H9 (cell line): ENCODE data around the gene FAM72B. TPM values are rescaled to one million over a fixed set of nuclear protein-coding genes. Genes with fewer than 3 reads are reported as not detected.
"Not testable (repeated sequence)": the region's sequence is repeated elsewhere in the genome, so short reads cannot be mapped to it uniquely, and the experiment has no call there.

ENCODE experiments used
- DNase-seq: peaks from one replicate; pipeline ENCODE4 v3.0.0-alpha.2; 2017
- H2AFZ ChIP-seq: one replicate; pipeline ENCODE4 v1.6.1; 2013; ENCODE audit warnings: mild to moderate bottlenecking, low read length, control low read depth, moderate library complexity
- H2AK5ac ChIP-seq: 2 replicates; pipeline ENCODE4 v1.6.1; 2013; ENCODE audit warnings: low read length, control low read depth, mixed read lengths; ENCODE audit not compliant: insufficient read length
- H2BK120ac ChIP-seq: one replicate; pipeline ENCODE4 v1.6.1; 2013; ENCODE audit warnings: low read depth, mild to moderate bottlenecking, low read length, control low read depth, inconsistent platforms; ENCODE audit not compliant: poor library complexity, severe bottlenecking
- H2BK12ac ChIP-seq: 2 replicates; pipeline ENCODE4 v1.6.1; 2013; ENCODE audit warnings: low read length, control low read depth, mixed read lengths, low read depth; ENCODE audit not compliant: insufficient read length
- H2BK15ac ChIP-seq: 2 replicates; pipeline ENCODE4 v1.6.1; 2013; ENCODE audit warnings: low read depth, low read length, control low read depth
- H2BK20ac ChIP-seq: one replicate; pipeline ENCODE4 v1.6.1; 2013; ENCODE audit warnings: low read depth, mild to moderate bottlenecking, low read length, control low read depth, inconsistent platforms; ENCODE audit not compliant: poor library complexity, severe bottlenecking
- H2BK5ac ChIP-seq: 2 replicates; pipeline ENCODE4 v1.6.1; 2013; ENCODE audit warnings: low read length, control low read depth, mixed read lengths; ENCODE audit not compliant: insufficient read length
- H3K14ac ChIP-seq: 2 replicates; pipeline ENCODE4 v1.6.1; 2013; ENCODE audit warnings: low read length, control low read depth; ENCODE audit not compliant: insufficient read depth
- H3K18ac ChIP-seq: 2 replicates; pipeline ENCODE4 v1.6.1; 2013; ENCODE audit warnings: low read depth, mild to moderate bottlenecking, mixed read lengths, low read length, control low read depth; ENCODE audit not compliant: insufficient read length
- H3K23ac ChIP-seq: 2 replicates; pipeline ENCODE4 v1.6.1; 2013; ENCODE audit warnings: low read length, control low read depth, mixed read lengths, low read depth; ENCODE audit not compliant: insufficient read length
- H3K23me2 ChIP-seq: 2 replicates; pipeline ENCODE4 v1.6.1; 2013; ENCODE audit warnings: low read depth, mild to moderate bottlenecking, mixed read lengths, low read length, control low read depth; ENCODE audit not compliant: insufficient read length, poor library complexity, severe bottlenecking
- H3K27ac ChIP-seq: 2 replicates; pipeline ENCODE4 v1.5.1; 2013; ENCODE audit warnings: low read length, control low read depth, mixed read lengths, low read depth; ENCODE audit not compliant: insufficient read length
- H3K27me3 ChIP-seq: 2 replicates; pipeline ENCODE4 v1.6.1; 2013; ENCODE audit warnings: low read length, control low read depth, inconsistent platforms; ENCODE audit not compliant: insufficient read depth
- H3K4ac ChIP-seq: 2 replicates; pipeline ENCODE4 v1.6.1; 2013; ENCODE audit warnings: low read depth, mild to moderate bottlenecking, control low read depth, inconsistent platforms, low read length, moderate library complexity
- H3K4me1 ChIP-seq: 2 replicates; pipeline ENCODE4 v1.6.1; 2013; ENCODE audit warnings: low read length, control low read depth, inconsistent platforms; ENCODE audit not compliant: insufficient read depth
- H3K4me2 ChIP-seq: 2 replicates; pipeline ENCODE4 v1.6.1; 2013; ENCODE audit warnings: low read length, control low read depth, mixed read lengths; ENCODE audit not compliant: insufficient read length, insufficient read depth
- H3K56ac ChIP-seq: 2 replicates; pipeline ENCODE4 v1.6.1; 2013; ENCODE audit warnings: low read depth, mild to moderate bottlenecking, mixed read lengths, low read length, control low read depth; ENCODE audit not compliant: insufficient read length
- H3K79me1 ChIP-seq: 2 replicates; pipeline ENCODE4 v1.6.1; 2013; ENCODE audit warnings: low read depth, mild to moderate bottlenecking, moderate library complexity, low read length, control low read depth, inconsistent platforms; ENCODE audit not compliant: insufficient read depth, poor library complexity, severe bottlenecking
- H3K79me2 ChIP-seq: 2 replicates; pipeline ENCODE4 v1.6.1; 2013; ENCODE audit warnings: low read length, control low read depth, inconsistent platforms; ENCODE audit not compliant: insufficient read depth
- H3K9ac ChIP-seq: 2 replicates; pipeline ENCODE4 v1.6.1; 2013; ENCODE audit warnings: low read length, control low read depth, mixed read lengths; ENCODE audit not compliant: insufficient read length; ENCODE audit errors: extremely low read depth
- H3K9me3 ChIP-seq: one replicate; pipeline ENCODE4 v1.6.1; 2013; ENCODE audit warnings: low read depth, low read length, inconsistent platforms; ENCODE audit not compliant: control insufficient read depth
- H3T11ph ChIP-seq: one replicate; pipeline ENCODE4 v1.6.1; 2013; ENCODE audit warnings: mild to moderate bottlenecking, low read length, control low read depth, inconsistent platforms
- H4K20me1 ChIP-seq: one replicate; pipeline ENCODE4 v1.6.1; 2013; ENCODE audit not compliant: control insufficient read depth, insufficient read length, insufficient read depth
- H4K5ac ChIP-seq: 2 replicates; pipeline ENCODE4 v1.6.1; 2013; ENCODE audit warnings: low read depth, mild to moderate bottlenecking, mixed read lengths, low read length, control low read depth; ENCODE audit not compliant: insufficient read length
- H4K8ac ChIP-seq: replicated peaks from 2 replicates; pipeline ENCODE4 v1.6.1; 2013; ENCODE audit warnings: low read length, control low read depth, mixed read lengths, low read depth; ENCODE audit not compliant: insufficient read length
- H4K91ac ChIP-seq: 2 replicates; pipeline ENCODE4 v1.6.1; 2013; ENCODE audit warnings: low read depth, mild to moderate bottlenecking, moderate library complexity, mixed read lengths, low read length, control low read depth; ENCODE audit not compliant: insufficient read length
- H3K27ac Mint-ChIP-seq, 3 experiments: 2 replicates in 2 of 3; 3 replicates in 1 of 3; pipeline ENCODE4 v1.8.0; 2020 to 2021; ENCODE audit warnings: mixed read lengths in 3 of 3, mild to moderate bottlenecking in 1 of 3, moderate library complexity in 1 of 3
- H3K27me3 Mint-ChIP-seq: 2 replicates; pipeline ENCODE4 v1.8.0; 2021; ENCODE audit warnings: low read depth, mild to moderate bottlenecking, moderate library complexity, mixed read lengths
- H3K36me3 Mint-ChIP-seq, 3 experiments: 2 replicates in 2 of 3; 3 replicates in 1 of 3; pipeline ENCODE4 v1.8.0; 2020 to 2021; ENCODE audit warnings: low read depth in 3 of 3, mixed read lengths in 3 of 3; ENCODE audit not compliant: insufficient read depth in 1 of 3
- H3K4me1 Mint-ChIP-seq, 2 experiments: 2 replicates each; pipeline ENCODE4 v1.8.0; 2020; ENCODE audit warnings: mixed read lengths in 2 of 2
- H3K4me3 Mint-ChIP-seq, 2 experiments: 2 replicates in 1 of 2; 3 replicates in 1 of 2; pipeline ENCODE4 v1.8.0; 2020 to 2021; ENCODE audit warnings: mild to moderate bottlenecking in 2 of 2, mixed read lengths in 2 of 2, moderate library complexity in 1 of 2
- H3K9me3 Mint-ChIP-seq, 2 experiments: 2 replicates in 1 of 2; 3 replicates in 1 of 2; pipeline ENCODE4 v1.8.0; 2020; ENCODE audit warnings: mild to moderate bottlenecking in 2 of 2, mixed read lengths in 2 of 2, moderate library complexity in 1 of 2
- WGBS: extraction: QIAGEN DNeasy Blood & Tissue Kit; methylation state at CpG from one replicate; pipeline ENCODE4 v1.1.7; 2013; ENCODE audit warnings: missing lambda C conversion rate, low lambda C conversion rate, mixed read lengths; ENCODE audit not compliant: insufficient read length; ENCODE audit errors: extremely low coverage; 5-methylcytosine and 5-hydroxymethylcytosine counted together
- total RNA-seq: library from RNA; stranded (reverse); gene quantifications from 2 replicates; pipeline ENCODE4 v1.2.1, GENCODE V29; 2021

Gene FAM72B
- total RNA-seq, 1 experiment from 2014 or later: 8.5 TPM

GRCh38 chr1:121185140-121185708 lies 1.1 kb upstream of the FAM72B start:
- not testable (repeated sequence) for H3K36me3 Mint-ChIP-seq, DNase-seq, H2AK5ac ChIP-seq, H2BK12ac ChIP-seq, H2BK15ac ChIP-seq, H2BK120ac ChIP-seq, H3K79me2 ChIP-seq, H4K8ac ChIP-seq, H3K18ac ChIP-seq, H3K27ac Mint-ChIP-seq, H3K23ac ChIP-seq, H3K79me1 ChIP-seq, H2AFZ ChIP-seq, H3K27me3 Mint-ChIP-seq, H4K5ac ChIP-seq, H3K9ac ChIP-seq, H3K4me1 ChIP-seq, H2BK5ac ChIP-seq, H3K4me2 ChIP-seq, H3T11ph ChIP-seq, H4K20me1 ChIP-seq, H3K14ac ChIP-seq, H3K9me3 Mint-ChIP-seq, H3K9me3 ChIP-seq, H2BK20ac ChIP-seq, H4K91ac ChIP-seq, H3K4me1 Mint-ChIP-seq, H3K27me3 ChIP-seq, H3K56ac ChIP-seq, H3K27ac ChIP-seq, H3K23me2 ChIP-seq, H3K4ac ChIP-seq
- H3K4me3 Mint-ChIP-seq: peak overlapping the region; percentile 75 to 84; a peak in 4 of 5 replicates
- WGBS: no CpG with 5 or more reads among the region's 48 CpGs

- H2BK15ac ChIP-seq, H2BK20ac ChIP-seq, H2AFZ ChIP-seq, H4K91ac ChIP-seq, H2BK120ac ChIP-seq, H3K9me3 ChIP-seq, H2AK5ac ChIP-seq, H4K20me1 ChIP-seq, H3K27ac Mint-ChIP-seq, H3K36me3 Mint-ChIP-seq, H3K9me3 Mint-ChIP-seq, H3K4me1 Mint-ChIP-seq, H3K18ac ChIP-seq, H3K27me3 Mint-ChIP-seq, H3K4me1 ChIP-seq, H2BK5ac ChIP-seq, H4K5ac ChIP-seq, H3K4ac ChIP-seq, H3K27me3 ChIP-seq, H3K79me2 ChIP-seq, H3K23me2 ChIP-seq, H2BK12ac ChIP-seq, H4K8ac ChIP-seq, H3K27ac ChIP-seq, H3K4me2 ChIP-seq, H3K14ac ChIP-seq, H3K23ac ChIP-seq, H3K9ac ChIP-seq, H3T11ph ChIP-seq, H3K79me1 ChIP-seq, H3K56ac ChIP-seq: not testable (repeated sequence)
- no CpG with 5 or more reads among the region's 31 CpGs for WGBS
- DNase-seq: peak; percentile 27
- H3K4me3 Mint-ChIP-seq: peak overlapping the region; percentile 54 to 77
Observed at GRCh38 chr1:121183867-121184266, 273 bp downstream of the FAM72B start.
